Brain microvascular endothelial cell (primary cell): ENCODE results near the gene SEZ6.

ENCODE experiments used
- DNase-seq: peaks from one replicate; pipeline ENCODE4 v3.0.0-alpha.2; 2020
- H3K27ac ChIP-seq: fragments of 250-450 bp; sonication (Bioruptor Pico); 2 replicates; pipeline ENCODE4 v1.5.1; 2020; ENCODE audit warnings: mild to moderate bottlenecking, moderate library complexity
- H3K27me3 ChIP-seq: fragments of 250-450 bp; sonication (Bioruptor Pico); replicated peaks from 2 replicates; pipeline ENCODE4 v1.5.1; 2020; ENCODE audit warnings: mild to moderate bottlenecking
- H3K36me3 ChIP-seq: fragments of 250-450 bp; sonication (Bioruptor Pico); replicated peaks from 2 replicates; pipeline ENCODE4 v1.5.1; 2020; ENCODE audit warnings: mild to moderate bottlenecking
- H3K4me3 ChIP-seq: 2 replicates; pipeline ENCODE4 v1.5.1; 2011; ENCODE audit warnings: low read depth, mild to moderate bottlenecking, control low read depth, low read length, moderate library complexity
- CTCF ChIP-seq: IDR thresholded peaks from 2 replicates; pipeline ENCODE4 v1.5.1; 2011; ENCODE audit warnings: low read depth, mild to moderate bottlenecking, moderate library complexity, low read length, control low read depth, inconsistent platforms; ENCODE audit errors: missing control alignments
- in situ Hi-C: cut with HindIII; loops from 2 replicates; pipeline ENCODE4 v1.10.0; 2017; ENCODE audit warnings: low sequenced_read_pairs, low pct_ligation_motif_present

The SEZ6 gene

GRCh38 chr17:28944862-28945741, 60.7 kb downstream of the SEZ6 start:
- Histone ChIP-seq H3K27me3 (no peaks in the 10 kb centered on the region), H3K4me3 (no peak overlapping the region), H3K36me3 (no peaks in the 10 kb centered on the region), H3K27ac (peak overlapping the region; percentile 95)
- DNase-seq: peak; percentile 33
- TF ChIP-seq CTCF: no peak
- in situ Hi-C loops: no loop called here

GRCh38 chr17:28944343-28944742, 61.5 kb downstream of the SEZ6 start:
- TF ChIP-seq CTCF: no peak
- Histone ChIP-seq H3K4me3 (no peak overlapping the region), H3K27me3 (no peaks in the 10 kb centered on the region), H3K27ac (no peak overlapping the region), H3K36me3 (no peaks in the 10 kb centered on the region)
- DNase-seq: no peak
- in situ Hi-C loops: no loop called here

GRCh38 chr17:28942925-28943324, 62.9 kb downstream of the SEZ6 start:
- Histone ChIP-seq H3K27ac (no peak overlapping the region), H3K4me3 (no peak overlapping the region), H3K36me3 (no peaks in the 10 kb centered on the region), H3K27me3 (no peaks in the 10 kb centered on the region)
- no peak for TF ChIP-seq CTCF
- no peak for DNase-seq
- in situ Hi-C loops: no loop called here

- Histone ChIP-seq H3K4me3 (no peak overlapping the region), H3K27me3 (no peaks in the 10 kb centered on the region), H3K27ac (no peak overlapping the region), H3K36me3 (no peaks in the 10 kb centered on the region)
- no peak for DNase-seq
- TF ChIP-seq CTCF: no peak
- in situ Hi-C loops: no loop called here
Observed at GRCh38 chr17:28941251-28941650, 64.6 kb downstream of the SEZ6 start.

- H3K4me3 ChIP-seq: no peak overlapping the region
- no peak for DNase-seq
- TF ChIP-seq CTCF: no peak
- no peak overlapping the region for H3K27ac ChIP-seq
- in situ Hi-C loops: no loop called here
- no peaks in the 10 kb centered on the region for H3K27me3 ChIP-seq
- no peaks in the 10 kb centered on the region for H3K36me3 ChIP-seq
Observed at GRCh38 chr17:28940675-28941074, 65.2 kb downstream of the SEZ6 start.

GRCh38 chr17:28940142-28940541, 65.7 kb downstream of the SEZ6 start:
- Histone ChIP-seq H3K27me3 (no peaks in the 10 kb centered on the region), H3K27ac (no peak overlapping the region), H3K4me3 (no peak overlapping the region), H3K36me3 (no peaks in the 10 kb centered on the region)
- no peak for TF ChIP-seq CTCF
- in situ Hi-C loops: no loop called here
- DNase-seq: no peak
